Activated CD8-positive, alpha-beta memory T cell treated with anti-CD3 and anti-CD28 coated beads, Interleukin-2, amount 10 ng/mL, durations not matched to agents 7 days and 5 days (primary cell): ENCODE data around the gene ELFN1. TPM values are rescaled to one million over a fixed set of nuclear protein-coding genes. Genes with fewer than 3 reads are reported as not detected.
A peak's percentile ranks its signal among the peaks of the same experiment; 100 is the strongest.

Source experiments
- ATAC-seq: fragments of 150-1000 bp; cut with Tn5 transposase; one replicate; pipeline ENCODE4 v1.10.0; 2021; ENCODE audit warnings: moderate library complexity
- CTCF ChIA-PET: fragments of 350-600 bp; sonication (Branson Sonifier 250); formaldehyde crosslinking; loops from one replicate; lab custom pipeline; 2021; ENCODE audit warnings: antibody characterized with exemption; lab: Charles Lee
- DNase-seq: peaks from one replicate; pipeline ENCODE4 v3.0.0-alpha.2; 2020
- H3K27ac Mint-ChIP-seq: one replicate; pipeline ENCODE4 v1.8.0; 2021; ENCODE audit warnings: mild to moderate bottlenecking, mixed read lengths
- H3K27me3 Mint-ChIP-seq: one replicate; pipeline ENCODE4 v1.8.0; 2021; ENCODE audit warnings: mixed read lengths
- H3K36me3 Mint-ChIP-seq: one replicate; pipeline ENCODE4 v1.8.0; 2021; ENCODE audit warnings: mild to moderate bottlenecking, mixed read lengths
- H3K4me1 Mint-ChIP-seq: one replicate; pipeline ENCODE4 v1.8.0; 2021; ENCODE audit warnings: mixed read lengths
- H3K4me3 Mint-ChIP-seq: one replicate; pipeline ENCODE4 v1.8.0; 2021; ENCODE audit warnings: mild to moderate bottlenecking, moderate library complexity, mixed read lengths
- H3K9me3 Mint-ChIP-seq: one replicate; pipeline ENCODE4 v1.8.0; 2022; ENCODE audit warnings: low read depth, mixed read lengths
- total RNA-seq, 2 experiments: library from RNA; stranded (reverse); gene quantifications; one replicate each; pipeline ENCODE4 v1.2.3, GENCODE V29; 2021

ELFN1 gene
- total RNA-seq, 2 experiments from 2014 or later: not detected

- CTCF ChIA-PET: no interaction called here
- H3K9me3 Mint-ChIP-seq: peaks cover 17% of the 10 kb centered on the region
- no peaks in the 10 kb centered on the region for H3K36me3 Mint-ChIP-seq
- H3K27ac Mint-ChIP-seq: no peak overlapping the region
- H3K4me3 Mint-ChIP-seq: no peak overlapping the region
- H3K27me3 Mint-ChIP-seq: no peaks in the 10 kb centered on the region
- no peaks in the 10 kb centered on the region for H3K4me1 Mint-ChIP-seq
- DNase-seq (no peak), ATAC-seq (no peak)
Observed at GRCh38 chr7:1765336-1765735, 95.3 kb downstream of the ELFN1 start.

GRCh38 chr7:1767524-1767923, 97.4 kb downstream of the ELFN1 start:
- H3K4me1 Mint-ChIP-seq: no peaks in the 10 kb centered on the region
- no peaks in the 10 kb centered on the region for H3K27me3 Mint-ChIP-seq
- no peak for ATAC-seq

GRCh38 chr7:1768832-1769231, 98.8 kb downstream of the ELFN1 start:
- Mint-ChIP-seq H3K27ac (no peak overlapping the region), H3K36me3 (no peaks in the 10 kb centered on the region), H3K9me3 (peaks cover 10% of the 10 kb centered on the region), H3K4me1 (no peaks in the 10 kb centered on the region), H3K27me3 (peaks cover 6% of the 10 kb centered on the region), H3K4me3 (no peak overlapping the region)
- DNase-seq (no peak), ATAC-seq (no peak)
- CTCF ChIA-PET: no interaction called here

More at GRCh38 chr7:1767524-1767923, 97.4 kb downstream of the ELFN1 start:
- Mint-ChIP-seq H3K27ac (no peak overlapping the region), H3K9me3 (peaks cover 6% of the 10 kb centered on the region), H3K4me3 (no peak overlapping the region), H3K36me3 (no peaks in the 10 kb centered on the region)
- CTCF ChIA-PET: no interaction called here
- no peak for DNase-seq

- no peaks in the 10 kb centered on the region for H3K36me3 Mint-ChIP-seq
- peaks cover 10% of the 10 kb centered on the region for H3K9me3 Mint-ChIP-seq
- ATAC-seq (no peak), DNase-seq (peak; percentile 28)
- no peak overlapping the region for H3K4me3 Mint-ChIP-seq
- CTCF ChIA-PET: no interaction called here
- H3K4me1 Mint-ChIP-seq: no peaks in the 10 kb centered on the region
- no peak overlapping the region for H3K27ac Mint-ChIP-seq
- H3K27me3 Mint-ChIP-seq: peaks cover 6% of the 10 kb centered on the region
Observed at GRCh38 chr7:1769286-1770200, 99.5 kb downstream of the ELFN1 start.

GRCh38 chr7:1770331-1770730, 100.3 kb downstream of the ELFN1 start:
- DNase-seq (peak; percentile 19), ATAC-seq (no peak)
- Mint-ChIP-seq H3K27me3 (peaks cover 7% of the 10 kb centered on the region), H3K4me3 (no peak overlapping the region), H3K4me1 (no peaks in the 10 kb centered on the region), H3K9me3 (peaks cover 10% of the 10 kb centered on the region), H3K27ac (no peak overlapping the region), H3K36me3 (no peaks in the 10 kb centered on the region)
- CTCF ChIA-PET: interaction anchor here (0.9 kb wide), 1 partner anchor 10 kb away, joined by 3 read pairs; no protein-coding TSS in a partner anchor

- peaks cover 15% of the 10 kb centered on the region for H3K9me3 Mint-ChIP-seq
- no peaks in the 10 kb centered on the region for H3K36me3 Mint-ChIP-seq
- H3K27ac Mint-ChIP-seq: no peak overlapping the region
- peaks cover 22% of the 10 kb centered on the region for H3K27me3 Mint-ChIP-seq
- CTCF ChIA-PET: no interaction called here
- DNase-seq (no peak), ATAC-seq (no peak)
- no peak overlapping the region for H3K4me3 Mint-ChIP-seq
- no peaks in the 10 kb centered on the region for H3K4me1 Mint-ChIP-seq
Observed at GRCh38 chr7:1775389-1775788, 105.3 kb downstream of the ELFN1 start.

GRCh38 chr7:1777122-1777521, 107.0 kb downstream of the ELFN1 start:
- CTCF ChIA-PET: no interaction called here
- no peak overlapping the region for H3K27ac Mint-ChIP-seq
- no peaks in the 10 kb centered on the region for H3K36me3 Mint-ChIP-seq
- no peaks in the 10 kb centered on the region for H3K4me1 Mint-ChIP-seq
- peaks cover 15% of the 10 kb centered on the region for H3K9me3 Mint-ChIP-seq
- DNase-seq (no peak), ATAC-seq (no peak)
- H3K27me3 Mint-ChIP-seq: peaks cover 22% of the 10 kb centered on the region
- H3K4me3 Mint-ChIP-seq: no peak overlapping the region

GRCh38 chr7:1779445-1779844, 109.4 kb downstream of the ELFN1 start:
- CTCF ChIA-PET: no interaction called here
- H3K9me3 Mint-ChIP-seq: peaks cover 8% of the 10 kb centered on the region
- ATAC-seq (no peak), DNase-seq (peak; percentile 16)
- no peak overlapping the region for H3K27ac Mint-ChIP-seq
- H3K36me3 Mint-ChIP-seq: no peaks in the 10 kb centered on the region
- H3K4me1 Mint-ChIP-seq: no peaks in the 10 kb centered on the region
- peaks cover 16% of the 10 kb centered on the region for H3K27me3 Mint-ChIP-seq
- H3K4me3 Mint-ChIP-seq: no peak overlapping the region

GRCh38 chr7:1781369-1781768, 111.3 kb downstream of the ELFN1 start:
- Mint-ChIP-seq H3K4me3 (no peak overlapping the region), H3K27me3 (peaks cover 8% of the 10 kb centered on the region), H3K27ac (no peak overlapping the region), H3K36me3 (no peaks in the 10 kb centered on the region), H3K4me1 (no peaks in the 10 kb centered on the region), H3K9me3 (peaks cover 18% of the 10 kb centered on the region)
- DNase-seq (peak; percentile 30), ATAC-seq (no peak)
- CTCF ChIA-PET: no interaction called here

GRCh38 chr7:1785839-1786238, 115.8 kb downstream of the ELFN1 start:
- Mint-ChIP-seq H3K9me3 (peaks cover 10% of the 10 kb centered on the region), H3K27me3 (peaks cover 5% of the 10 kb centered on the region), H3K27ac (no peak overlapping the region), H3K36me3 (no peaks in the 10 kb centered on the region), H3K4me3 (no peak overlapping the region), H3K4me1 (no peaks in the 10 kb centered on the region)
- CTCF ChIA-PET: no interaction called here
- ATAC-seq (no peak), DNase-seq (no peak)

- DNase-seq (peak; percentile 16), ATAC-seq (no peak)
- CTCF ChIA-PET: no interaction called here
- H3K4me3 Mint-ChIP-seq: no peak overlapping the region
- no peaks in the 10 kb centered on the region for H3K36me3 Mint-ChIP-seq
- H3K27me3 Mint-ChIP-seq: peaks cover 5% of the 10 kb centered on the region
- no peak overlapping the region for H3K27ac Mint-ChIP-seq
- H3K4me1 Mint-ChIP-seq: no peaks in the 10 kb centered on the region
- H3K9me3 Mint-ChIP-seq: peaks cover 10% of the 10 kb centered on the region
Observed at GRCh38 chr7:1787241-1787640, 117.2 kb downstream of the ELFN1 start.

GRCh38 chr7:1787681-1788235, 117.7 kb downstream of the ELFN1 start:
- H3K36me3 Mint-ChIP-seq: no peaks in the 10 kb centered on the region
- peaks cover 5% of the 10 kb centered on the region for H3K27me3 Mint-ChIP-seq
- CTCF ChIA-PET: interaction anchor here (0.6 kb wide), 1 partner anchor 417 kb away, joined by 3 read pairs; no protein-coding TSS in a partner anchor
- H3K4me3 Mint-ChIP-seq: no peak overlapping the region
- DNase-seq (peak; percentile 28), ATAC-seq (no peak)
- H3K9me3 Mint-ChIP-seq: peaks cover 10% of the 10 kb centered on the region
- no peaks in the 10 kb centered on the region for H3K4me1 Mint-ChIP-seq
- H3K27ac Mint-ChIP-seq: no peak overlapping the region

- Mint-ChIP-seq H3K27me3 (peaks cover 36% of the 10 kb centered on the region), H3K4me1 (no peaks in the 10 kb centered on the region), H3K27ac (no peak overlapping the region), H3K36me3 (peaks cover 1% of the 10 kb centered on the region), H3K9me3 (peaks cover 8% of the 10 kb centered on the region), H3K4me3 (no peak overlapping the region)
- no peak for DNase-seq
- CTCF ChIA-PET: interaction anchor here (0.7 to 1.3 kb wide), 3 partner anchors 19 to 131 kb away, joined by 3 read pairs; no protein-coding TSS in a partner anchor
- no peak for ATAC-seq
Observed at GRCh38 chr7:1794888-1795542, 124.9 kb downstream of the ELFN1 start.
